Adrenal gland (tissue), 12 donors: ENCODE measurements around the gene ELOB. TPM values are rescaled to one million over a fixed set of nuclear protein-coding genes. Genes with fewer than 3 reads are reported as not detected.

Experiments used
- DNase-seq, 7 donors: peaks; one replicate each; pipeline ENCODE4 v3.0.0-alpha.2; 2019 to 2020
- H3K27ac ChIP-seq, 5 donors: fragments of 200-600 bp; sonication (generic) in 4 of 5; 1 replicate in 3 of 5; 2 replicates in 2 of 5; pipeline versions ENCODE4 v1.5.1 to v1.8.0; 2016 to 2020; ENCODE audit warnings: mild to moderate bottlenecking in 1 of 5
- H3K27me3 ChIP-seq: fragments of 200-600 bp; 2 replicates; pipeline ENCODE4 v1.8.0; 2021
- H3K36me3 ChIP-seq, 2 donors: fragments of 200-600 bp; replicated peaks in 1 of 2; 1 replicate in 1 of 2; 2 replicates in 1 of 2; pipeline versions ENCODE4 v1.5.1 to v1.8.0; 2018 to 2022
- H3K4me1 ChIP-seq, 2 donors: fragments of 200-600 bp; replicated peaks in 1 of 2; 1 replicate in 1 of 2; 2 replicates in 1 of 2; pipeline versions ENCODE4 v1.5.1 to v1.8.0; 2018 to 2021
- H3K4me3 ChIP-seq, 4 donors: fragments of 200-600 bp; sonication (generic) in 3 of 4; one replicate each; pipeline ENCODE4 v1.5.1; 2016 to 2018
- H3K9me3 ChIP-seq, 3 donors: fragments of 200-600 bp; sonication (generic) in 1 of 3; replicated peaks in 1 of 3; 1 replicate in 2 of 3; 2 replicates in 1 of 3; pipeline versions ENCODE4 v1.5.1 to v1.8.0; 2016 to 2021
- CTCF ChIP-seq, 6 experiments: fragments of 450-650 bp in 4 of 6; fragments of 200-600 bp in 2 of 6; sonication (generic) in 1 of 6; IDR thresholded peaks; 1 replicate in 5 of 6; 2 replicates in 1 of 6; pipeline versions ENCODE4 v1.5.1 to v1.8.0; 2016 to 2021; ENCODE audit warnings: antibody characterized with exemption in 6 of 6, mild to moderate bottlenecking in 2 of 6, moderate library complexity in 1 of 6
- POLR2A ChIP-seq, 2 donors: fragments of 450-650 bp; IDR thresholded peaks; one replicate each; pipeline ENCODE4 v1.6.1; 2017; ENCODE audit warnings: antibody characterized with exemption in 2 of 2, mild to moderate bottlenecking in 2 of 2, moderate library complexity in 1 of 2
- WGBS, 4 donors: extraction: QIAGEN DNeasy Blood & Tissue Kit in 2 of 4; methylation state at CpG; one replicate each; pipeline versions ENCODE4 v1.1.5 to v1.1.7; 2013 to 2017; 5-methylcytosine and 5-hydroxymethylcytosine counted together
- intact Hi-C, 2 donors: fragments of 100-400 bp; cut with DNase I; formaldehyde crosslinking; loops; one replicate each; pipeline versions ENCODE4 v1.14.1 to v1.15.0; 2022 to 2023
- polyA plus RNA-seq, 3 donors: library from polyadenylated mRNA; stranded (reverse); fragments of 200-250 nt in 2 of 3; fragments of 350-450 nt in 1 of 3; fragmentation: Illumina TruSeq in 1 of 3; extraction: RNeasy Lipid Tissue Mini Kit (QIAGEN cat#74804) in 1 of 3; gene quantifications; one replicate each; pipeline ENCODE4 v1.2.3, GENCODE V29; 2013 to 2014
- total RNA-seq, 9 donors: library from RNA; depleted of rRNA in 4 of 9; stranded (reverse); fragments of >200 nt in 4 of 9; fragments of 120-200 nt in 1 of 9; fragmentation: NEBNext Ultra II Directional in 1 of 9; extraction: Animal tissue kit (Norgen Biotek cat#: 25700) in 1 of 9; gene quantifications; one replicate each; pipeline versions ENCODE4 v1.1.0 to v1.2.4, GENCODE V29; 2013 to 2023
- donor health status: healthy with polysubstance abuse.
- donor health status: Bipolar disorder and iron deficiency.
- donor health status: DM: yes; HTN: yes; CAD: no.
- donor health status: DM: no; HTN: no; CAD: no.
- donor health status: DM: no; HTN: no; CAD: no.
- donor health status: DM: yes; HTN: yes; CAD: no.

ELOB gene
- total and polyA plus RNA-seq, 12 donors, result 72.7 to 1,030 (median 361) TPM

GRCh38 chr16:2761886-2762583, 15.0 kb downstream of the ELOB start:
- DNase-seq, result no peak
- Histone ChIP-seq H3K27ac (no peak overlapping the region), H3K4me3 (no peak overlapping the region), H3K27me3 (no peaks in the 10 kb centered on the region), H3K36me3 (peaks cover 0 to 99% of the 10 kb centered on the region in 2 donors), H3K4me1 (peaks cover 0 to 3% of the 10 kb centered on the region in 2 donors), H3K9me3 (no peaks in the 10 kb centered on the region)
- intact Hi-C loops, result no loop called here
- no peak for TF ChIP-seq CTCF (IDR thresholded peaks at IDR 0.05)
- no peak for TF ChIP-seq POLR2A (IDR thresholded peaks at IDR 0.05)
- WGBS, 4 donors, result 97 to 99% (median 97%) methylated on average over 31 to 42 of the region's 42 CpGs

- intact Hi-C loops, result no loop called here
- Histone ChIP-seq H3K9me3 (no peaks in the 10 kb centered on the region), H3K36me3 (peaks cover 0 to 95% of the 10 kb centered on the region in 2 donors), H3K27me3 (no peaks in the 10 kb centered on the region), H3K4me1 (peaks cover 2 to 7% of the 10 kb centered on the region in 2 donors), H3K27ac (no peak overlapping the region), H3K4me3 (no peak overlapping the region)
- 92 to 97% (median 95%) methylated on average over 10 of the region's 10 CpGs for WGBS, 4 donors
- no peak for DNase-seq
- TF ChIP-seq CTCF (IDR thresholded peaks at IDR 0.05) (no peak), POLR2A (IDR thresholded peaks at IDR 0.05) (no peak)
These were observed 15.6 kb downstream of the ELOB start for GRCh38 chr16:2761472-2761871.

- Histone ChIP-seq H3K27me3 (no peaks in the 10 kb centered on the region), H3K27ac (no peak overlapping the region), H3K4me3 (no peak overlapping the region), H3K4me1 (peaks cover 24 to 29% of the 10 kb centered on the region in 2 donors), H3K36me3 (peaks cover 0 to 55% of the 10 kb centered on the region in 2 donors), H3K9me3 (no peaks in the 10 kb centered on the region)
- WGBS, 4 donors, result 74 to 82% (median 78%) methylated on average over 11 of the region's 11 CpGs
- intact Hi-C loops, result no loop called here
- TF ChIP-seq POLR2A (IDR thresholded peaks at IDR 0.05), result no peak
- TF ChIP-seq CTCF (IDR thresholded peaks at IDR 0.05), result no peak
- DNase-seq, result no peak
These were observed 19.7 kb downstream of the ELOB start for GRCh38 chr16:2757344-2757743.

- 79 to 90% (median 85%) methylated on average over 22 to 30 of the region's 30 CpGs for WGBS, 4 donors
- TF ChIP-seq CTCF (IDR thresholded peaks at IDR 0.05), result no peak
- no peak for TF ChIP-seq POLR2A (IDR thresholded peaks at IDR 0.05)
- H3K9me3 ChIP-seq, result no peaks in the 10 kb centered on the region
- peak in 1 of 7 donors; percentile 26 for DNase-seq
- peaks cover 0 to 46% of the 10 kb centered on the region in 2 donors for H3K36me3 ChIP-seq
- H3K27ac ChIP-seq, result no peak overlapping the region
- peaks cover 30 to 36% of the 10 kb centered on the region in 2 donors for H3K4me1 ChIP-seq
- no peak overlapping the region for H3K4me3 ChIP-seq
- intact Hi-C loops, result no loop called here
- H3K27me3 ChIP-seq, result no peaks in the 10 kb centered on the region
These were observed 20.6 kb downstream of the ELOB start for GRCh38 chr16:2756288-2757015.
